GM12801 (cell line): ENCODE results near the gene INO80C.

Source experiments
- CTCF ChIP-seq: IDR thresholded peaks from one replicate; pipeline ENCODE4 v1.5.1; 2011; ENCODE audit warnings: control low read depth; ENCODE audit not compliant: insufficient read length; ENCODE audit errors: extremely low read depth

INO80C gene

GRCh38 chr18:35454803-35455202, 43.0 kb downstream of the INO80C start:
- TF ChIP-seq CTCF, result no peak

- TF ChIP-seq CTCF, result no peak
These were observed 45.8 kb downstream of the INO80C start for GRCh38 chr18:35451916-35452315.

GRCh38 chr18:35451032-35451431, 46.7 kb downstream of the INO80C start:
- no peak for TF ChIP-seq CTCF

GRCh38 chr18:35444636-35445035, 53.1 kb downstream of the INO80C start:
- no peak for TF ChIP-seq CTCF

GRCh38 chr18:35443847-35444246, 53.9 kb downstream of the INO80C start:
- no peak for TF ChIP-seq CTCF

- no peak for TF ChIP-seq CTCF
These were observed 54.3 kb downstream of the INO80C start for GRCh38 chr18:35443434-35443833.

GRCh38 chr18:35442701-35443100, 55.1 kb downstream of the INO80C start:
- no peak for TF ChIP-seq CTCF
